Stimulated activated memory B cell treated with anti-CD40 and anti-IgM and Interleukin-4, amounts not matched to agents 10 μg/mL and 1 μg/mL and 100 μg/mL, for 72 hours (primary cell): ENCODE measurements around the gene HCLS1.

Experiments
- ATAC-seq: fragments of 150-1000 bp; cut with Tn5 transposase; 2 replicates; pipeline ENCODE4 v1.10.0; 2021
- H3K27ac Mint-ChIP-seq: one replicate; pipeline ENCODE4 v1.8.0; 2022; ENCODE audit warnings: mild to moderate bottlenecking, mixed read lengths
- H3K27me3 Mint-ChIP-seq: one replicate; pipeline ENCODE4 v1.8.0; 2022; ENCODE audit warnings: mixed read lengths
- H3K36me3 Mint-ChIP-seq: one replicate; pipeline ENCODE4 v1.8.0; 2022; ENCODE audit warnings: mixed read lengths
- H3K4me1 Mint-ChIP-seq: one replicate; pipeline ENCODE4 v1.8.0; 2022; ENCODE audit warnings: mixed read lengths
- H3K4me3 Mint-ChIP-seq: one replicate; pipeline ENCODE4 v1.8.0; 2022; ENCODE audit warnings: mild to moderate bottlenecking, moderate library complexity, mixed read lengths
- H3K9me3 Mint-ChIP-seq: one replicate; pipeline ENCODE4 v1.8.0; 2022; ENCODE audit warnings: mixed read lengths

HCLS1 gene

GRCh38 chr3:121665488-121665887 lies 4.8 kb upstream of the HCLS1 start:
- Mint-ChIP-seq H3K27me3 (no peaks in the 10 kb centered on the region), H3K27ac (no peak overlapping the region), H3K36me3 (peaks cover 56% of the 10 kb centered on the region), H3K4me1 (peaks cover 10% of the 10 kb centered on the region), H3K4me3 (no peak overlapping the region), H3K9me3 (no peaks in the 10 kb centered on the region)
- ATAC-seq, result no peak

GRCh38 chr3:121663171-121663847 lies 2.6 kb upstream of the HCLS1 start:
- peaks cover 32% of the 10 kb centered on the region for H3K4me1 Mint-ChIP-seq
- ATAC-seq, result no peak
- H3K27me3 Mint-ChIP-seq, result no peaks in the 10 kb centered on the region
- peaks cover 54% of the 10 kb centered on the region for H3K36me3 Mint-ChIP-seq
- no peaks in the 10 kb centered on the region for H3K9me3 Mint-ChIP-seq
- no peak overlapping the region for H3K27ac Mint-ChIP-seq
- H3K4me3 Mint-ChIP-seq, result no peak overlapping the region

GRCh38 chr3:121662742-121663141 lies 2.0 kb upstream of the HCLS1 start:
- Mint-ChIP-seq H3K4me3 (no peak overlapping the region), H3K27me3 (no peaks in the 10 kb centered on the region), H3K27ac (no peak overlapping the region), H3K9me3 (no peaks in the 10 kb centered on the region), H3K36me3 (peaks cover 59% of the 10 kb centered on the region), H3K4me1 (peaks cover 37% of the 10 kb centered on the region)
- no peak for ATAC-seq

GRCh38 chr3:121661376-121661775 lies 673 bp upstream of the HCLS1 start:
- peaks cover 51% of the 10 kb centered on the region for H3K4me1 Mint-ChIP-seq
- H3K36me3 Mint-ChIP-seq, result peaks cover 63% of the 10 kb centered on the region
- no peaks in the 10 kb centered on the region for H3K27me3 Mint-ChIP-seq
- H3K4me3 Mint-ChIP-seq, result no peak overlapping the region
- ATAC-seq, result no peak
- no peaks in the 10 kb centered on the region for H3K9me3 Mint-ChIP-seq
- H3K27ac Mint-ChIP-seq, result peak overlapping the region; percentile 98

GRCh38 chr3:121659586-121659985 lies 1.1 kb downstream of the HCLS1 start:
- peak overlapping the region; percentile 98 for H3K4me3 Mint-ChIP-seq
- peaks cover 62% of the 10 kb centered on the region for H3K4me1 Mint-ChIP-seq
- H3K9me3 Mint-ChIP-seq, result no peaks in the 10 kb centered on the region
- H3K36me3 Mint-ChIP-seq, result peaks cover 61% of the 10 kb centered on the region
- H3K27me3 Mint-ChIP-seq, result no peaks in the 10 kb centered on the region
- peak overlapping the region; percentile 98 for H3K27ac Mint-ChIP-seq
- no peak for ATAC-seq

GRCh38 chr3:121658716-121659435 lies 1.8 kb downstream of the HCLS1 start:
- Mint-ChIP-seq H3K9me3 (no peaks in the 10 kb centered on the region), H3K27ac (peak overlapping the region; percentile 98), H3K36me3 (peaks cover 62% of the 10 kb centered on the region), H3K4me3 (peak overlapping the region; percentile 98), H3K27me3 (no peaks in the 10 kb centered on the region), H3K4me1 (peaks cover 70% of the 10 kb centered on the region)
- no peak for ATAC-seq

- H3K4me3 Mint-ChIP-seq, result peak overlapping the region; percentile 34
- H3K4me1 Mint-ChIP-seq, result peaks cover 70% of the 10 kb centered on the region
- H3K27ac Mint-ChIP-seq, result peak overlapping the region; percentile 70
- H3K9me3 Mint-ChIP-seq, result no peaks in the 10 kb centered on the region
- peak; percentile 79 for ATAC-seq
- H3K27me3 Mint-ChIP-seq, result no peaks in the 10 kb centered on the region
- H3K36me3 Mint-ChIP-seq, result peaks cover 68% of the 10 kb centered on the region
Observed at GRCh38 chr3:121654493-121655385, 6.0 kb downstream of the HCLS1 start.

GRCh38 chr3:121651684-121652083 lies 9.0 kb downstream of the HCLS1 start:
- H3K27ac Mint-ChIP-seq, result peak overlapping the region; percentile 22
- peaks cover 49% of the 10 kb centered on the region for H3K36me3 Mint-ChIP-seq
- no peak overlapping the region for H3K4me3 Mint-ChIP-seq
- peaks cover 39% of the 10 kb centered on the region for H3K4me1 Mint-ChIP-seq
- no peaks in the 10 kb centered on the region for H3K9me3 Mint-ChIP-seq
- H3K27me3 Mint-ChIP-seq, result no peaks in the 10 kb centered on the region
- ATAC-seq, result no peak

- Mint-ChIP-seq H3K9me3 (no peaks in the 10 kb centered on the region), H3K27me3 (no peaks in the 10 kb centered on the region), H3K4me1 (peaks cover 25% of the 10 kb centered on the region), H3K4me3 (no peak overlapping the region), H3K36me3 (peaks cover 43% of the 10 kb centered on the region), H3K27ac (no peak overlapping the region)
- ATAC-seq, result no peak
Observed at GRCh38 chr3:121649645-121650044, 11.1 kb downstream of the HCLS1 start.

GRCh38 chr3:121648219-121648958 lies 12.3 kb downstream of the HCLS1 start:
- Mint-ChIP-seq H3K4me1 (peaks cover 15% of the 10 kb centered on the region), H3K27ac (no peak overlapping the region)

GRCh38 chr3:121645054-121645453 lies 15.6 kb downstream of the HCLS1 start:
- peaks cover 12% of the 10 kb centered on the region for H3K4me1 Mint-ChIP-seq
- H3K27me3 Mint-ChIP-seq, result no peaks in the 10 kb centered on the region
- H3K9me3 Mint-ChIP-seq, result no peaks in the 10 kb centered on the region
- no peak overlapping the region for H3K4me3 Mint-ChIP-seq
- peak overlapping the region; percentile 9 for H3K27ac Mint-ChIP-seq
- ATAC-seq, result no peak
- peaks cover 65% of the 10 kb centered on the region for H3K36me3 Mint-ChIP-seq

More at GRCh38 chr3:121648219-121648958, 12.3 kb downstream of the HCLS1 start:
- H3K4me3 Mint-ChIP-seq, result no peak overlapping the region
- peaks cover 51% of the 10 kb centered on the region for H3K36me3 Mint-ChIP-seq
- H3K27me3 Mint-ChIP-seq, result no peaks in the 10 kb centered on the region
- ATAC-seq, result no peak
- H3K9me3 Mint-ChIP-seq, result no peaks in the 10 kb centered on the region

- Mint-ChIP-seq H3K4me3 (no peak overlapping the region), H3K27me3 (no peaks in the 10 kb centered on the region), H3K27ac (no peak overlapping the region), H3K4me1 (peaks cover 20% of the 10 kb centered on the region), H3K9me3 (no peaks in the 10 kb centered on the region), H3K36me3 (peaks cover 81% of the 10 kb centered on the region)
- no peak for ATAC-seq
Observed at GRCh38 chr3:121642601-121643314, 17.9 kb downstream of the HCLS1 start.

- Mint-ChIP-seq H3K27me3 (no peaks in the 10 kb centered on the region), H3K4me3 (no peak overlapping the region), H3K27ac (peak overlapping the region; percentile 62), H3K36me3 (peaks cover 89% of the 10 kb centered on the region), H3K9me3 (no peaks in the 10 kb centered on the region), H3K4me1 (peaks cover 31% of the 10 kb centered on the region)
- ATAC-seq, result no peak
Observed at GRCh38 chr3:121641127-121641526, 19.6 kb downstream of the HCLS1 start.

- peak; percentile 48 for ATAC-seq
- H3K9me3 Mint-ChIP-seq, result no peaks in the 10 kb centered on the region
- H3K4me1 Mint-ChIP-seq, result peaks cover 31% of the 10 kb centered on the region
- H3K36me3 Mint-ChIP-seq, result peaks cover 97% of the 10 kb centered on the region
- H3K4me3 Mint-ChIP-seq, result no peak overlapping the region
- H3K27me3 Mint-ChIP-seq, result no peaks in the 10 kb centered on the region
- H3K27ac Mint-ChIP-seq, result peak overlapping the region; percentile 56
Observed at GRCh38 chr3:121637922-121638321, 22.8 kb downstream of the HCLS1 start.
